Measurements from ENCODE around the gene LHX3.

- TF ChIP-seq CTCF (IDR thresholded peaks at IDR 0.05): no peak
- TF ChIP-seq POLR2A (IDR thresholded peaks at IDR 0.05): no peak
These were observed 47.3 kb downstream of the LHX3 start for GRCh38 chr9:136157477-136158265.
